HepG2 (cell line): ENCODE results near the gene ETV3L. TPM values are rescaled to one million over a fixed set of nuclear protein-coding genes. Genes with fewer than 3 reads are reported as not detected.
A peak's percentile ranks its signal among the peaks of the same experiment; 100 is the strongest.

Experiments
- ARID5B ChIP-seq: IDR thresholded peaks from 2 replicates; pipeline ENCODE4 v1.4.0; 2020; ENCODE audit warnings: mild to moderate bottlenecking, missing genetic modification reagents
- FOXC1 ChIP-seq: sonication (generic); formaldehyde crosslinking; IDR thresholded peaks from 2 replicates; pipeline ENCODE4 v1.8.0; 2022; ENCODE audit warnings: mild to moderate bottlenecking, missing genetic modification reagents, borderline replicate concordance
- HDAC1 ChIP-seq: sonication (generic); formaldehyde crosslinking; IDR thresholded peaks from 2 replicates; pipeline ENCODE4 v1.5.1; 2020; ENCODE audit warnings: mild to moderate bottlenecking, missing genetic modification reagents
- IRF2 ChIP-seq: IDR thresholded peaks from 2 replicates; pipeline ENCODE4 v1.6.1; 2018; ENCODE audit warnings: missing genetic modification reagents, missing compliant biosample characterization
- KAT8 ChIP-seq: IDR thresholded peaks from 2 replicates; pipeline ENCODE4 v1.6.1; 2016; ENCODE audit warnings: missing genetic modification reagents, missing compliant biosample characterization
- KDM5B ChIP-seq: sonication (generic); formaldehyde crosslinking; IDR thresholded peaks from 2 replicates; pipeline ENCODE4 v1.4.0; 2020; ENCODE audit warnings: missing genetic modification reagents, mild to moderate bottlenecking, borderline replicate concordance
- MEIS2 ChIP-seq: sonication (generic); formaldehyde crosslinking; IDR thresholded peaks from 2 replicates; pipeline ENCODE4 v1.9.0; 2021; ENCODE audit warnings: mild to moderate bottlenecking, missing genetic modification reagents
- NFIC ChIP-seq: IDR thresholded peaks from 2 replicates; pipeline ENCODE4 v1.6.1; 2012; ENCODE audit warnings: mild to moderate bottlenecking, low read length, inconsistent platforms
- PHF5A ChIP-seq: IDR thresholded peaks from one replicate; pipeline ENCODE4 v1.6.1; 2018; ENCODE audit warnings: low read depth, missing genetic modification reagents; ENCODE audit not compliant: unreplicated experiment
- SMYD3 ChIP-seq: sonication (generic); formaldehyde crosslinking; IDR thresholded peaks from 2 replicates; pipeline ENCODE4 v1.8.1; 2023; ENCODE audit warnings: mild to moderate bottlenecking, missing genetic modification reagents
- ZNF441 ChIP-seq: sonication (generic); formaldehyde crosslinking; IDR thresholded peaks from 2 replicates; pipeline ENCODE4 v1.7.0; 2021; ENCODE audit warnings: missing genetic modification reagents, borderline replicate concordance
- polyA plus RNA-seq, 8 experiments: library from polyadenylated mRNA; depleted of rRNA in 3 of 8; stranded (reverse) in 7 of 8; unstranded in 1 of 8; fragments of >200 nt; fragmentation: Illumina TruSeq in 4 of 8; extraction: Trizol in 4 of 8; gene quantifications; 2 replicates each; pipeline versions ENCODE4 v1.2.1 to v1.2.3, GENCODE V29; 2011 to 2016; ENCODE audit warnings: low read depth in 4 of 8, missing spikeins in 1 of 8, mixed read lengths in 1 of 8; ENCODE audit not compliant: insufficient read depth in 1 of 8
- total RNA-seq, 5 experiments: library from RNA; depleted of rRNA; stranded (reverse); fragments of >200 nt; fragmentation: Illumina TruSeq; extraction: Trizol; gene quantifications; 2 replicates each; pipeline ENCODE4 v1.2.3, GENCODE V29; 2016; ENCODE audit warnings: low read depth in 1 of 5
- TF ChIP-seq, protein P1 (sequence below): sonication (generic); formaldehyde crosslinking; IDR thresholded peaks from 2 replicates; pipeline ENCODE4 v1.5.1; 2020; ENCODE audit warnings: mild to moderate bottlenecking, missing genetic modification reagents, moderate library complexity
- TF ChIP-seq, protein P2 (sequence below): IDR thresholded peaks from 2 replicates; pipeline ENCODE4 v1.6.1; 2016; ENCODE audit warnings: missing genetic modification reagents, missing compliant biosample characterization
- TF ChIP-seq, protein P3 (sequence below), 2 experiments: sonication (generic) in 1 of 2; formaldehyde crosslinking in 1 of 2; IDR thresholded peaks; 2 replicates each; pipeline versions ENCODE4 v1.4.0 to v1.6.1; 2018 to 2020; ENCODE audit warnings: missing genetic modification reagents in 2 of 2, borderline replicate concordance in 1 of 2, low read depth in 1 of 2, mild to moderate bottlenecking in 1 of 2, missing biosample characterization in 1 of 2

The ETV3L gene
- total and polyA plus RNA-seq, 2 of the 13 experiments (the other 11 are each of a cell fraction or from before 2014, with no cell fraction given), result not detected

- TF ChIP-seq MEIS2, result peak; percentile 70; the same call in 1 of the 2 replicates
- TF ChIP-seq NFIC, result no peak
- TF ChIP-seq KAT8, result peak; percentile 31; the same call in 1 of the 2 replicates
- TF ChIP-seq SMYD3 (CRISPR knock-in tag), result no peak
- TF ChIP-seq KDM5B (CRISPR knock-in tag), result peak; percentile 22; the same call in 1 of the 2 replicates
- TF ChIP-seq PHF5A (CRISPR knock-in tag), result no peak
- TF ChIP-seq, protein P1, sequence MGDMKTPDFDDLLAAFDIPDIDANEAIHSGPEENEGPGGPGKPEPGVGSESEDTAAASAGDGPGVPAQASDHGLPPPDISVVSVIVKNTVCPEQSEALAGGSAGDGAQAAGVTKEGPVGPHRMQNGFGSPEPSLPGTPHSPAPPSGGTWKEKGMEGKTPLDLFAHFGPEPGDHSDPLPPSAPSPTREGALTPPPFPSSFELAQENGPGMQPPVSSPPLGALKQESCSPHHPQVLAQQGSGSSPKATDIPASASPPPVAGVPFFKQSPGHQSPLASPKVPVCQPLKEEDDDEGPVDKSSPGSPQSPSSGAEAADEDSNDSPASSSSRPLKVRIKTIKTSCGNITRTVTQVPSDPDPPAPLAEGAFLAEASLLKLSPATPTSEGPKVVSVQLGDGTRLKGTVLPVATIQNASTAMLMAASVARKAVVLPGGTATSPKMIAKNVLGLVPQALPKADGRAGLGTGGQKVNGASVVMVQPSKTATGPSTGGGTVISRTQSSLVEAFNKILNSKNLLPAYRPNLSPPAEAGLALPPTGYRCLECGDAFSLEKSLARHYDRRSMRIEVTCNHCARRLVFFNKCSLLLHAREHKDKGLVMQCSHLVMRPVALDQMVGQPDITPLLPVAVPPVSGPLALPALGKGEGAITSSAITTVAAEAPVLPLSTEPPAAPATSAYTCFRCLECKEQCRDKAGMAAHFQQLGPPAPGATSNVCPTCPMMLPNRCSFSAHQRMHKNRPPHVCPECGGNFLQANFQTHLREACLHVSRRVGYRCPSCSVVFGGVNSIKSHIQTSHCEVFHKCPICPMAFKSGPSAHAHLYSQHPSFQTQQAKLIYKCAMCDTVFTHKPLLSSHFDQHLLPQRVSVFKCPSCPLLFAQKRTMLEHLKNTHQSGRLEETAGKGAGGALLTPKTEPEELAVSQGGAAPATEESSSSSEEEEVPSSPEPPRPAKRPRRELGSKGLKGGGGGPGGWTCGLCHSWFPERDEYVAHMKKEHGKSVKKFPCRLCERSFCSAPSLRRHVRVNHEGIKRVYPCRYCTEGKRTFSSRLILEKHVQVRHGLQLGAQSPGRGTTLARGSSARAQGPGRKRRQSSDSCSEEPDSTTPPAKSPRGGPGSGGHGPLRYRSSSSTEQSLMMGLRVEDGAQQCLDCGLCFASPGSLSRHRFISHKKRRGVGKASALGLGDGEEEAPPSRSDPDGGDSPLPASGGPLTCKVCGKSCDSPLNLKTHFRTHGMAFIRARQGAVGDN (CRISPR knock-in tag), result peak; percentile 60
- peak; percentile 37; the same call in 1 of the 2 replicates for TF ChIP-seq HDAC1 (CRISPR knock-in tag)
- TF ChIP-seq, protein P2, sequence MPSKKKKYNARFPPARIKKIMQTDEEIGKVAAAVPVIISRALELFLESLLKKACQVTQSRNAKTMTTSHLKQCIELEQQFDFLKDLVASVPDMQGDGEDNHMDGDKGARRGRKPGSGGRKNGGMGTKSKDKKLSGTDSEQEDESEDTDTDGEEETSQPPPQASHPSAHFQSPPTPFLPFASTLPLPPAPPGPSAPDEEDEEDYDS, result peak; percentile 52; the same call in 1 of the 2 replicates
- 0 out of 2 replicates have a peak, but pooled peaks have one; percentile 32 for TF ChIP-seq FOXC1 (CRISPR knock-in tag)
- no peak for TF ChIP-seq IRF2 (CRISPR knock-in tag)
- TF ChIP-seq, protein P3, sequence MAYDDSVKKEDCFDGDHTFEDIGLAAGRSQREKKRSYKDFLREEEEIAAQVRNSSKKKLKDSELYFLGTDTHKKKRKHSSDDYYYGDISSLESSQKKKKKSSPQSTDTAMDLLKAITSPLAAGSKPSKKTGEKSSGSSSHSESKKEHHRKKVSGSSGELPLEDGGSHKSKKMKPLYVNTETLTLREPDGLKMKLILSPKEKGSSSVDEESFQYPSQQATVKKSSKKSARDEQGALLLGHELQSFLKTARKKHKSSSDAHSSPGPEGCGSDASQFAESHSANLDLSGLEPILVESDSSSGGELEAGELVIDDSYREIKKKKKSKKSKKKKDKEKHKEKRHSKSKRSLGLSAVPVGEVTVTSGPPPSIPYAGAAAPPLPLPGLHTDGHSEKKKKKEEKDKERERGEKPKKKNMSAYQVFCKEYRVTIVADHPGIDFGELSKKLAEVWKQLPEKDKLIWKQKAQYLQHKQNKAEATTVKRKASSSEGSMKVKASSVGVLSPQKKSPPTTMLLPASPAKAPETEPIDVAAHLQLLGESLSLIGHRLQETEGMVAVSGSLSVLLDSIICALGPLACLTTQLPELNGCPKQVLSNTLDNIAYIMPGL (CRISPR knock-in tag; IDR thresholded peaks at IDR 0.05; ENCODE audit: borderline replicate concordance in 1 of 2, low read depth in 1 of 2), result peak in 1 of 2 experiments; percentile 13; a peak in 1 of 4 replicates
- no peak for TF ChIP-seq ARID5B
- TF ChIP-seq ZNF441 (CRISPR knock-in tag), result peak; percentile 15; the same call in 1 of the 2 replicates
Measured at GRCh38 chr1:157045250-157046218, 54.1 kb downstream of the ETV3L start, which contains the start of gene ARHGEF11 (continued).
